Measurements from ENCODE around the gene RELT.

DNA sequence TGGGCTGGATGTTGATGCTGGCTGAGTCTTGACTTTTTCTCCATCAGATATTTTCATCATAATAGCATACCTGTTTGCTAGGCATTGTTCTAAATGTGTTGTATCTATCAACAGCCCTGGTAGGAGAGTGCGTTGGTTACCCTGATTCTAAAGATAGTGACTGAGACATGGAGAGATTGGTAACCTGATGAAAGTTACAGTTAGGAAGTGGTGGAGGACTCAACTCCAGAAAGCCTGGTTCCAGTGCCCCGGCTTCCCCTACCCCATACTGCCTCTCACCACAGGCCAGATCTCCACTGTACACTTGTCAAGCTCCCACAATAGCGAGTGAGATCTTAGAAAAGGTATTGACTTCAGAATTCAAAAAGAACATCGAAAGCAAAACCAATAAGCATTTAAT lies 22.8 kb upstream of the RELT start:
- no peak for TF ChIP-seq CTCF (IDR thresholded peaks at IDR 0.05; ENCODE audit: insufficient read depth, low read length, poor library complexity, severe bottlenecking)
- TF ChIP-seq EZH2phosphoT487 (conservative IDR thresholded peaks at IDR 0.05; ENCODE audit: low read length), result no peak
